Measurements from ENCODE around the gene PIP4P1.

PIP4P1 gene

GRCh38 chr14:20499108-20499507 is 37.9 kb upstream of the PIP4P1 start:
- ChIA-PET CTCF (no interaction called here), POLR2A (ENCODE audit: low non-redundant PET) (no interaction called here)

GRCh38 chr14:20498622-20499021 is 37.4 kb upstream of the PIP4P1 start:
- CTCF ChIA-PET = no interaction called here
- POLR2A ChIA-PET (ENCODE audit: low non-redundant PET) = no interaction called here
- no peak for TF ChIP-seq CTCF (conservative IDR thresholded peaks at IDR 0.05; ENCODE audit: low read depth)
- no peak for DNase-seq (ENCODE audit: low spot score)
- H3K27ac ChIP-seq = no peak overlapping the region

More at GRCh38 chr14:20499108-20499507, 37.9 kb upstream of the PIP4P1 start:
- TF ChIP-seq CTCF (conservative IDR thresholded peaks at IDR 0.05; ENCODE audit: low read depth) = no peak
- no peak for DNase-seq (ENCODE audit: low spot score)
- H3K27ac ChIP-seq = no peak overlapping the region

- CTCF ChIA-PET = interaction anchor here (0.6 kb wide), 1 partner anchor 632 kb away, joined by 4 read pairs; no protein-coding TSS in a partner anchor
- no peak for TF ChIP-seq CTCF (conservative IDR thresholded peaks at IDR 0.05; ENCODE audit: low read depth)
- peak; percentile 55 for DNase-seq (ENCODE audit: low spot score)
- POLR2A ChIA-PET (ENCODE audit: low non-redundant PET) = no interaction called here
- no peak overlapping the region for H3K27ac ChIP-seq
Measured at GRCh38 chr14:20494935-20495766, 33.9 kb upstream of the PIP4P1 start.

GRCh38 chr14:20493634-20494033 is 32.4 kb upstream of the PIP4P1 start:
- TF ChIP-seq CTCF (conservative IDR thresholded peaks at IDR 0.05; ENCODE audit: low read depth) = no peak
- CTCF ChIA-PET = interaction anchor here (0.6 to 0.7 kb wide), 2 partner anchors 21 to 288 kb away, joined by 3 to 4 read pairs; partner anchors contain the start of gene RNASE6
- H3K27ac ChIP-seq = no peak overlapping the region
- DNase-seq (ENCODE audit: low spot score) = no peak
- POLR2A ChIA-PET (ENCODE audit: low non-redundant PET) = no interaction called here

GRCh38 chr14:20492486-20492885 is 31.3 kb upstream of the PIP4P1 start:
- no peak for DNase-seq (ENCODE audit: low spot score)
- ChIA-PET POLR2A (ENCODE audit: low non-redundant PET) (no interaction called here), CTCF (no interaction called here)
- no peak for TF ChIP-seq CTCF (conservative IDR thresholded peaks at IDR 0.05; ENCODE audit: low read depth)
- H3K27ac ChIP-seq = no peak overlapping the region

GRCh38 chr14:20490563-20490962 is 29.3 kb upstream of the PIP4P1 start:
- CTCF ChIA-PET = interaction anchor here (0.6 kb wide), 1 partner anchor 119 kb away, joined by 4 read pairs; no protein-coding TSS in a partner anchor

More at GRCh38 chr14:20490563-20490962, 29.3 kb upstream of the PIP4P1 start:
- no peak for DNase-seq (ENCODE audit: low spot score)
- POLR2A ChIA-PET (ENCODE audit: low non-redundant PET) = no interaction called here
- TF ChIP-seq CTCF (conservative IDR thresholded peaks at IDR 0.05; ENCODE audit: low read depth) = no peak
- no peak overlapping the region for H3K27ac ChIP-seq

Data from RWPE1 (cell line).